ENCODE data around the gene MET. TPM values are rescaled to one million over a fixed set of nuclear protein-coding genes. Genes with fewer than 3 reads are reported as not detected.

Gene MET
- total RNA-seq, 1 donor from 2014 or later, result 0.68 TPM

GRCh38 chr7:116840256-116840655 lies 168.3 kb downstream of the MET start:
- intact Hi-C loops (cut with micrococcal nuclease), result no loop called here

DNA sequence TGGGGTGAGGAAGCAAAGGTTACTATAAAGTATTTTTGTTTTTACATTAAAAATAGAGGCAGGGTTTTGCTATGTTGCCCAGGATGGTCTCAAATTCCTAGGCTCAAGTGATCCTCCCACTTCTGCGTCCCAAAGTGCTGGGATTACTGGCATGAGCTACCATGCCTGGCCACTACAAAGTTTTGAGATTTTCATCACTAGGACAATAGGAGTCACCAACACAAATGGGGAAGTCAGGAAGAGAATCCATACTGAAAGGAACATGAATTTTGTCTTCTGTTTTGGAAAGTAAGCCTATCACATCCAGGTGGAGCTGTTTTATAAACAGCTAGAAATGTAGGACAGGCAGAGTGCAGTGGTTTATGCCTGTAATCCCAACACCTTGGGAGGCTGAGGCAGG lies 170.4 kb downstream of the MET start:
- intact Hi-C loops (cut with micrococcal nuclease), result no loop called here

DNA sequence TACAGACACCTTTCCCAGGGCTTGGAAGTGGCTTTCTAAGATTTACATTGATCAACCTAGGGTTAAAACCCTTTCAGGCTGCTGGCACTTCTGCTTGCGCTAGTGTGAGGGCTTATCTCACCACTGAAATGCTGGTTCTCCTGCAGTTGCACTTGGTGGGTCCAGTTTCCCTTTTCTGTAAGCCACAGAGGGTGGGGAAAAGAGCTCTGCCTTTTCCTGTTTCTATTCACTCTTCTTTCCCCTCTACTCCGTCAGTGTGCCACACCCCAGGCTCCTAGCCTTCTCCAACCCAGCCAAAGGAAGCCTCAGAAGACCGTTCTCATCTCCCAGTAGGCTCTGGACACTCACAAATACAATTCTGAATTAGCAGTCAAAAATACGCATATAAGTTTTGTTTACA lies 171.4 kb downstream of the MET start:
- intact Hi-C loops (cut with micrococcal nuclease), result no loop called here

Other genes with a start within 250 kb of the MET start
- gene CAV2, start 172.5 kb upstream of the MET start, total RNA-seq, result not detected in 2 replicates
- gene CAV1, start 147.2 kb upstream of the MET start, total RNA-seq, result not detected in 2 replicates
- gene CAPZA2, start 190.4 kb downstream of the MET start, total RNA-seq, result 127 and 130 TPM in 2 replicates